HTERT RPE-1 (cell line): Measurements from ENCODE around the gene CFP.

Experiments used
- in situ Hi-C: fragments of 300-500 bp; cut with MboI; formaldehyde crosslinking; loops from 4 replicates; pipeline ENCODE4 v1.14.3; 2020; ENCODE audit warnings: low sequenced_read_pairs

Gene CFP

GRCh38 chrX:47638816-47639215 lies 9.1 kb upstream of the CFP start:
- in situ Hi-C loops, result no loop called here

- in situ Hi-C loops, result no loop called here
Measured at GRCh38 chrX:47637546-47638195, 7.9 kb upstream of the CFP start.

- in situ Hi-C loops, result no loop called here
Measured at GRCh38 chrX:47634871-47635575, 5.3 kb upstream of the CFP start.

DNA sequence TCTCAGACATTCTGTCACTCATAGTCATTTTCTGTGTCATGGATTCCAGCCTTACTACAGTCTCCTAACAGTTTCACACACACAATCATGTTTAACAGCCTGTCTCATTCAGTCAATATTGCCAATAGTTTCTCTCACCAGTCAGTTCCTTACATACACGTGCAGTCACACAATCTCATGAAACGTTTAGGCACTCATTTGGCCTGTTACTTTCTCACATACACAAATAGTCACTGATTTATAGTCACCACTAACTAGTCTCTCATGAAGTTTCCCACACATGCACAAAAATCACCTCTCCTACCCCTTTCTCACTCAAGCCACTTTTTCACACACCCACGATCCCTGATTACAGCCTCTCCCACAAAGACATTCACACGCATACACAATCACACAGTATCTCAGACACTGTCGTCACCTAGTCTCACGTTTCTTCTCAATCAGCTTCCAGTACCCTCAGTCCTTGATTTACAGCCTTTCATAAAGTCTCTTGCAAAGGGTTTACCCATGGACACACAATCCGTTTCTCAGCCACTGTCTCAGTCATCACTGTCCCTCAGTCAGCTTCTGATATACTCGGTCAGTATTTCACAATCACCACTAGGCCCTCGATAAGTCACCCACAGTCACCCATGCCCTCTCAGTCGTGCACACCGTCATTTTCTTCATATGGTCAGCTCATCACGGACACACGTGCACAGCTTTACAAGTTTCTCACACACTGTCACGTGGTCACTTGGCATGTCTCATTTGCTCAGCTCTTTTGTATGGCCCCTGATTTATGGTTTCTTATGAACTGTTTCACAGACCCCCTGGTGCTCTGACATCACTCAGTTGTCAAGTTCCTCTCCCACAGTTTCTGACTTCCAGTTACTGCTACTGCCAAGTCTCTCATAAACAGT lies 4.2 kb upstream of the CFP start:
- in situ Hi-C loops, result no loop called here

- in situ Hi-C loops, result no loop called here
Measured at GRCh38 chrX:47632666-47633065, 2.9 kb upstream of the CFP start.

GRCh38 chrX:47631676-47632075 lies 1.9 kb upstream of the CFP start:
- in situ Hi-C loops, result no loop called here

DNA sequence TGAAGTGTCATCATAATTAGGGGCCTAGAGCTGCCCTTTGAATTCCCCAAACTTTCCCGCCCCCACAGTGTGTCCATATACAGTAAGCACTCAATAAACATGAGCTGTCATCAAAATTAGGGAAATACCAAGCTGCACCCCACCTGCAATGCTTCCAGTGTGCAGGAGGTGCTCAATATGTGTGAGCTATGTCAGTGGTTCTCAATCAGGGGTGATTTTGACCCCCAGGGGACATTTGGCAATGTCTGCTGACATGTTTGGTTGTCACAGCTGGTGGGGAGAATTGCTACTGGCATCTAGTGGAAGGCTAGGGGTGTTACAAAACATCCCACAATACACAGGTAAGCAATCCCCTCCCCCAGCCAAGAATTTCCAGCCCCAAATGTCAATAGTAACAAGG lies 748 bp downstream of the CFP start:
- in situ Hi-C loops, result no loop called here

DNA sequence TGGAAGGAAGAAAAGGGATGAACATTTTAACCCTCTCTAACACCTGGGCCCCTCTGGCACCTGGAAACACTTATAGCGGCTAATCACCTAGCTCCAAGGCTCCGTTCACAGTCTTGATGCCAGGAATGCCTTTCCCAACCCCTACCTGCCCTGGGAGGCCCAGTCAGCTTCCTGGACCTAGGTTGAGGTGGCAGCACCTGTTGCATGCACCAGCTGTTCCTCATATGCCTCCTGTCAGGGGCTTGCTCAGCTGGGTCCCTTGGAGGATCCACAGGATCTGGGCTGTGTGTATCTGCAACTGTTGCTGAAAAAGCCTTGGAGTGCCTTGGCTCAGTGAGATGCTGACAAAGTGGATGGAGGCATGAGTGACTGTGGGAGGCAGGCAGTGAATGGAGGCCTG lies 4.4 kb downstream of the CFP start:
- in situ Hi-C loops, result no loop called here

DNA sequence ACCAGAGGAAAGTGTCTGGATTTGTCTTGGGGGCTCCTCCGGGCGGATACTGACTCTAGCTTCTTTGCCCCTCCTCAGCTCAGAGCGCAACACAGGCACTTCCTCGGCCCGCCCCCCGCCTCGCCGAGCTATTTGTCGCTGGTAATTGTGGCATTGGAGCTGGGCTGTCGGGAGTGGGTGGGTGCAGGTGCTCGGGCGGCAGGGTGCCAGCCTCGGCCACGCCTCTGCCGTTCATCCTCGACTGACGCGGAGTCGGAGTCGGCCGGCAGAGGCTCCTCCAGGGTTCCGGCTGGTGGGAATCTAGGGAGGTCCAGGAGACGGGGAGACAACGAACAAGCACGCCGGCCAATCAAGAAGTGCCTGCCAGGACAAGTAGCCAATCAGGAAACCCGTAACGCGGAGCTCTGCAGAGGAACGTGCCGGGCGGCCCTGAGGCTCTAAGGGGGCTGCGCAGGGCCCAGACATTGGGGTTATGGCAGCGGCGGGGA lies 6.1 kb downstream of the CFP start:
- in situ Hi-C loops, result no loop called here

DNA sequence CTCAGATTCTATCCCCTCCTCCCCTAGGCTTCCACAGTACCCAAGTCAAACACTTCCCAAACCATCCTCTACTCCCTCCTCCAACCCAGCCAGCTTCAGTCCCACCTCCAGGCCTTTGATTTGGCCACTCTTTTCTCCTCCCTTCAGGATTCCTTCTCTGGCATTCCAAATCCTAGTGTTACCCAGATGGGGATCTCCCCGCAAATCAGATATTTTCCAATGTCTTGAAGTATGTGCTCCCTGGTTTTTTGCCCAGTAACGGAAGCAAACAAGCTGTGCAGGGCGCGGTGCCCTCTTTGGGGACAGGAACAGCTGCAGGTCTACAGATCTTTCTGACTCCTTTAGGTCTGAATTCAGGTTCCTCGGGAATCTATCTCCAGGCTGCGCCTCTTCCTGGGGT lies 7.9 kb downstream of the CFP start:
- in situ Hi-C loops, result no loop called here

GRCh38 chrX:47620303-47620685 lies 9.4 kb downstream of the CFP start:
- in situ Hi-C loops, result no loop called here

DNA sequence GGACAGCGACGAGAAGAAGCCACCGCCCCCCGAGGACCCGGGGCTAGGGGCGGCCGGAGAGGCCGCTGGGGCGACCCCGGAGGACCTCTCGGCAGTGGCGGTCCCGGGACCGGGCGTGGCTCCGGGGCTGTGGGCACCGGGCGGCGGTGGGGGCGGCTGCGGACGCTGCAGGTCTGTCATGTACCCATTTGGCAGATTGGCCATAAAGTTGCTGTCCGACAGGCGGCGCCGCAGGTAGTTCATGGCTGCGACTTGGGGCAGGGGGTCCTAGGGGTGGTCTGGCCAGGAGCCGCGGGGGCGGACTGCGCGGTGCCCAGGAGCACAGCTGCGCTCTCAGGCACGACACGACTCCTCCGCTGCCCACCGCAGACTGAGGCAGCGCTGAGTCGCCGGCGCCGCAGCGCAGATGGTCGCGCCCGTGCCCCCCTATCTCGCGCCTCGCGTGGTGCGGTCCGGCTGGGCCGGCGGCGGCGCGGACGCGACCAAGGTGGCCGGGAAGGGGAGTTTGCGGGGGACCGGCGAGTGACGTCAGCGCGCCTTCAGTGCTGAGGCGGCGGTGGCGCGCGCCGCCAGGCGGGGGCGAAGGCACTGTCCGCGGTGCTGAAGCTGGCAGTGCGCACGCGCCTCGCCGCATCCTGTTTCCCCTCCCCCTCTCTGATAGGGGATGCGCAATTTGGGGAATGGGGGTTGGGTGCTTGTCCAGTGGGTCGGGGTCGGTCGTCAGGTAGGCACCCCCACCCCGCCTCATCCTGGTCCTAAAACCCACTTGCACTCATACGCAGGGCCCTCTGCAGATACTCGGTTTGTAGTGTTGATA lies 10.0 kb downstream of the CFP start, which contains the start of gene SYN1:
Gene SYN1, minus strand, starts transcription at position 372 of the 817 bp plus-strand sequence. Its CDS starts 129 bp downstream, at position 243.
- in situ Hi-C loops, result no loop called here

- in situ Hi-C loops, result no loop called here
Measured at GRCh38 chrX:47618923-47619485, 10.7 kb downstream of the CFP start.

- in situ Hi-C loops, result no loop called here
Measured at GRCh38 chrX:47614618-47615017, 15.1 kb downstream of the CFP start.

- in situ Hi-C loops, result no loop called here
Measured at GRCh38 chrX:47613082-47613481, 16.6 kb downstream of the CFP start.

DNA sequence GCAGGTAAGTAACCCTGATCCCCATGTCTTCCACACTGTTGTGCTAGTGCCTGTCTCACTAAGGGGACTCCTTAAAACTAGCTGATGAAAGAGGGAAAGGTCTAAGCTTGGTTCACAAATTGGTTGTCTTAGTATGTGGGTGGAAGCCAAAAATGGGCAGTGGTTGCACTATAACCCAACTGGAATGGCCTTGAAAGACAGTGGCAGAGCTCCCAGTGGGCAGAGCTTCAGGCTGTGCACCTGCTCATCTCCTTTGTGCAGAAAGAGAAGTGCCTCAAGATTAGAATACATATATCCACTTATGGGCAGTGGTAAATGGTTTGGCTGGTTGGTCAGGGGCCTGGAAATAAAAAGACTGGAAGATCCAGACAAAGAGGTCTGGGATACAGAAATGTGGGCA lies 17.3 kb downstream of the CFP start:
- in situ Hi-C loops, result no loop called here

GRCh38 chrX:47611926-47612325 lies 17.8 kb downstream of the CFP start:
- in situ Hi-C loops, result no loop called here

DNA sequence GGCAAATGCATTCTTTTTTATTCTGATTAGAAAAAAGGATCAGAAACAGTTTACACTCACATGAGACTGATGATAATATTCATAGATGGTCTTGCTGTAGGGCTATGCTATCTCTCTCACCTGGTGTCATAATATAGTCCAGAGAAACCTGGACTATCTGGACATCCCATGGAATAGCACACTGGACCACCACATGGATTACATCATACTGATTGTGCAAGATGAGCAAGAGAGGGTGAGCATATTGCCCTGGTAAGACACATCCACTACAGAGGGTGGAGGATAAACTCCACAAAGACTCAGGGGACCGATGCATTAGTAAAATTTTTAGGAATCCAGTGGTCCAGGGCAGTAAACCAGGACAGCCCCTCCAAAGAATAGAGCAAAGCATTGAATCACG lies 18.2 kb downstream of the CFP start:
- in situ Hi-C loops, result no loop called here

- in situ Hi-C loops, result no loop called here
Measured at GRCh38 chrX:47610511-47610910, 19.2 kb downstream of the CFP start.

GRCh38 chrX:47608130-47608810 lies 21.5 kb downstream of the CFP start:
- in situ Hi-C loops, result no loop called here
